Suppressor macrophage treated with lipopolysaccharide for 4 hours (primary cell): Measurements from ENCODE around the gene MAPRE2.

Experiments
- DNase-seq: peaks from one replicate; pipeline ENCODE4 v3.0.0-alpha.2; 2020

MAPRE2 gene

DNA sequence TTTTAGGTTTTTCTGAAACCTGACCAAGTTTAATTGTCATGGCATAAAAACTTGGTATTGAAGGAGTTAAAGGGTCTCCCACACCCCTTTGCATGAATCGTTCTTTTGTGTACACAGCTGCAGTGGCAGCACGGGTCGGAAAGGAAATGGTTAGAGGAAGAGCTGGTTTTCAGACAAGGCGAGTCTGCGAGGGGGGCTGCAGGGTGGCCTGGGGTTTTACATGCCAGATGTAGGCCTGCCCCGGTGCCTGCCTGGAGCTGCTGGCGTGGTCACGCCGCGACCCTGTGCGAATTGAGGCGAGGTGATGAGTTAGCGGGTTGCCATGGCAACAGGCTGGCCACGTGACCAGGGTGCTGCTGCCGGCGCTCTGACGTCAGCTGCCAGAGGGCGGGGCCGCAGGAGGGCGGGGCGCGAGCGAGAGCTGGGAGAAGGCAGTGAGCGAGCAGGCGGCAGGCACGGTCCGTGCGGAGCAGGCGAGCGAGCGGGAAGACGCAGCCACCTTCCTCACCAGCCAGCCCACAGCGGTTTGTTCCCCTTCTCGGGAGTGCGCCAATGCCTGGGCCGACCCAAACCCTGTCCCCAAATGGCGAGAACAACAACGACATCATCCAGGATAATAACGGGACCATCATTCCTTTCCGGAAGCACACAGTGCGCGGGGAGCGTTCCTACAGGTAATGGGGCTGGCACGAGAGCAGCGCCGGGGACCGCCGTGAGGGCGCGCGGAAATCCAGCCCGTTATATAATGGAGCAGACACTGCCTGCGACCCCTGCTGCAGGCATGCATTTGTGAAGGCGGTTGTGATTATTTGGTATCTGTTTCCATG is at the start of gene MAPRE2:
Gene MAPRE2 (plus strand): TSS at position 426 of the 827 bp plus-strand sequence. CDS start 127 bp downstream, at position 553.
- DNase-seq: peak; percentile 99

DNA sequence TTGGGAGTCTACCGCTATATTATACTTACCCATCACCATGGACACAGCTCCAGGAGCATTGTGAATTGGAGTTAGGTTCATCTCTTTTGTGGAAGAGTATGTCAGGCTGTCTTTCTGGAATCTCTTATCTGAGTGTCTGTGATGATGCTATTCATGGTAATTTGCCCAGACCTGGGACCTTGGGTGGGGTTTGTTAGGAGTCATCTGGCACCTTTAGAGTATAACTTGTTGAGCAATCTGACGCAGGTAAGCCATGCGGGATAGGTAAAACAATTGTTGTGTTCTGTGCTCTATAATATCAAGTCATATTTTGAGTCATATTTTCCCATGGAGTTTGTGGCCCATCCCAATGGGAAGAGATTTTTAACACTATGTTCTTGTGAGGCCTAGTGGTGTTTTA is 49.7 kb upstream of the MAPRE2 start:
- no peak for DNase-seq

DNA sequence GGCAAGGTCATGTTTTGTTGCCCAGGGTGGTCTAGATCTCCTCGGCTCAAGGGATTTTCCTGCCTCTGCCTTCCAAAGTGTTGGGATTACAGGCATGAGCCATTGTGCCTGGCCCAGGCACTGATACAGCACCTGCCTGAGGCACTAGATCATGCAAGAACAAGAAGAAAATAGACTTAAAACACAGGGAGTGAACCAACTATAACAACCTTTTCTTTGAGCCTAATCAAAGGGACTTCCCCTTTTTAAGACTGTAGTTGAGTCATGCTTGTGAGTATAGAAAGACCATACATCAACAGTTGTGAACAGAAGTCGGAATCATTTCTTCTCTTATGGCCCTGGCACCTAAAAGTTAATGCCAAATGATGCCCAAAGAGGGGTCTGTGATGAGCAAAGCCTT is 47.9 kb upstream of the MAPRE2 start:
- DNase-seq: peak; percentile 36

DNA sequence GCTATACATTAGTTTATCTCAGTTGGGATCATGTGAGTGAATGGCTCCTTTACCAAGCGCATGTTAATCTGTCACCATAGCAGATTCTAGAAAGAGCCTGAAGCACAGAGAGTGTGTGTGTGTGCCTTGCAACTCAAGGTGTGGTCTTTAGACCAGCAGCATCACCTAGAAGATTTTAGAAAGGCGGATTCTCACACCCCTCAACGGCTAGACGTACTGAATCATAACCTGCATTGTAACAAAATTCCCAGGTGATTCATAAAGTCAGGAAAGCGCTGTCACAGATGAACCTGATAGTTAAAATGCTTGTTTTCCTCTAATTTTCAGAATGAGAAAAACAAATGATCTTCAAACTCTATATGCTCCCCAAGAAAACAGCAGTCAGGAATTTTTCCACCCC is 45.5 kb upstream of the MAPRE2 start:
- no peak for DNase-seq

DNA sequence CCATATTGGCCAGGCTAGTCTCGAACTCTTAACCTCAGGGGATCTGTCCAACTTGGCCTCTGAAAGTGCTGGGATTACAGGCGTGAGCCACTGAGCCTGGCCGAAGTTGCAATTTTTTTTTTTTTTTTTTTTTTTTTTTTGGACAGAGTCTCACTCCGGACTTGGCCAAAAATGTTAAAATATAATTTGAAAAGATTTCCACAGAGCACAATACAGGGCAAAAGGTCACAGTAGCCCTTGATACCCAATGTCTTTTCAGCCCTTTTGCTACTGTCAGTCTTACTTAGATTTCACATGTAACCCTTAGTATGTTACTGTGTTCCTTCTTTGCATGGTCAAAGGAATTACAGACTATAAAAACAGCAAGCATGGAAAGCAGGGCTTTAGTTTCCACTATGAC is 42.6 kb upstream of the MAPRE2 start:
- no peak for DNase-seq

DNA sequence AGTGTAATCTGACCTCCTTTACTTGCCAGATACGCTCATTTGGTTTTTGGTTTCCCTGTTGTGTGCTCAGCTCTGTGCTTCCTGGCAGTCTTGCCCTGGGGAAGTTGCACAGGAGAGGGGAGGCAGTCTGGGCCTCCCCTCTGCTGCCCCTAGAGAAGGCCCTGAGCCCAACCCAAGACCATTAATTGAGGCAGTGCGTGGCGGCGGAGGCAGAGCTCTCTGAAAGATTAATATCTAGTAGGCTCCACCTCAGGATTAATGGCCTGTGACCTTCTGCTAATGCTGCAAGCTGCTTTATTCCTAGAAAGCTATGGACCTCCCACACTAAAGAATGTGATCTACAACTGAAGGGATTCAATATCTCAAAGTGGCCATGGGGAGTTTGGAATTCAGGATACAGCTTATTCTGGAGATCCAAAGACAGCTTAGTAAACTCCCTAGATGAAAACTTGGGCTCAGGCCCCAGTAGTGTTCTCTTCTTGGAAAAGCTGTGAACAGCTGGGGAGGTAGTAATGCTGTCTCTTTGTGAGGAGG is 41.4 kb upstream of the MAPRE2 start:
- DNase-seq: no peak

DNA sequence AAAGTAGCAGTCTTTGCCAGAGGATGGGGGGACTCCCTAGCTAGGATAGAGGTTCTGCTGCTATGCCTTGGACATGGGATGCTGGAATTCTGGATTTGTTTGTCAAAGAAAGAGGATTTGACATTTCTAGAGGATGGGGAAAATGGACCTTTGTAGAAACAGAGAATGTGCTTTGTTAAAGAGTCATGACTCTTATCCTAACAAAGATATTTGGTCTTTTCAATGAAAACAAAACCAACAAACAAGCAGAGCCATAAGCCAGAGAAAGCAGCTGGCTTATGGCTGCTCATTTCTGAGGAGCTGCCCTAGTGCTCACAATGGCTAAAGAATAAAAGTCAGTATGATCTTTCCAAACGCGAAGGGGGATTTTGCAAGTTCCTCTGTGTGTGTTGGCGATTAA is 40.8 kb upstream of the MAPRE2 start:
- no peak for DNase-seq

DNA sequence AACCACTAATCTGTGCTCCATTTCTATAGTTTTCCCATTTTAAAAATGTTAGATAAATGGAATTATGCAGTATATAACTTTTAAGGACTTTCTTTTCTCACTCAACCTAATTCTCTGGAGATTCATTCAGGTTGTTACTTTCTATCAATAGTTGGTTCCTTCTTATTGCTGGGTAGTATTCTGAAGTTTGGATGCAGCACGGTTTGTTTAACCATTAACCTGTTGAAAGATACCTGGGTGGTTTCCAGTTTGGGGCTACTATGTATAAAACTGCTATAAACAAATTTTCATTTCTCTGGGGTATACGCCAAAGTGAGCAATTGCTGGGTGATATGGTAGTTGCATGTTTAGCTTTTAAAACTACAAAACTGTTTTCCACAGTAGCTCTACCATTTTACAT is 39.1 kb upstream of the MAPRE2 start:
- DNase-seq: no peak

DNA sequence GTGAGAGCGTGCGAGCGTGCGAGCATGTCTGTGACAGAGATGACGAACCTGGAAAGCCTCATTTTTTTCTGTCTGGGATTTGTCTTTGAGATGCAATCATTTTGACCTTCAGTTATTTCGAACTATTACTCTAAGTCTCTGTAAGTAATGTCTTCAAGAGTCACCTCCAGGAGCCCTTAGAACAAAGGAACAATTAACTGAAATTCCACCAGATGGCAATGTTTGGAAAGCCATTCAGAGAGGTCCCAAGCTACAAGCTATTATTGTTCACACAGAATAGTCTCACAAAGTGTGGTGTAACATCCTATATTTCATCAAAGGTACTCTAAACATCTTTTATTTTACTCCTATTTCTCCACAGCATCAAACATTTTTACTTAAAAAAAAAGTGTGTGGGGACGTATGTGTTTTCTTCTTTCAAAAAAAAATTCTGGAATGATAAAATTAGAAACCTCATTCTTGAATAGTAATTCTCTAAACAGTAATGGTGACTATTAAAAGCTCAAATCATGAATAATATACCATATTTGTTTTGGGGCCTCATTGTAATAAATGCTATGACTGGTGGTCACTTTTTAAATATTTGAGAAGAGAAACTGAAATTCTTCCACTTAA is 35.1 kb upstream of the MAPRE2 start:
- DNase-seq: peak; percentile 71

DNA sequence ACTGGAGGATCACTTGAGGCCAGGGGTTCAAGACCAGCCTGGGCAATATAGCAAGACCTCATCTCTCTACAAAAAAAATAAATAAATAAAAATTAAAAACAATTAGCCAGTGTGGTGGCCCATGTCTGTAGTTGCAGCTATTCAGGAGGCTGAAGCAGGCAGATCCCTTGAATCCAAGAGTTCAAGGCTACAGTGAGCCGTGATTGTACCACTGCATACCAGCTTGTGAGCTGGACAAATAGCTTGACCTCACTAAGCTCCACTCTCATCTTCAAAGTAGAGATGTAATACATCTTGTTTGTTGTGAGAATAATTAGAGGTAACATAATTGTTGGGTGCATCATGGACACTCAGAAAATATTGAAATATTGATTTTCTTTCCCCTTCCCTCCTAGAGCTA is 31.1 kb upstream of the MAPRE2 start:
- no peak for DNase-seq

DNA sequence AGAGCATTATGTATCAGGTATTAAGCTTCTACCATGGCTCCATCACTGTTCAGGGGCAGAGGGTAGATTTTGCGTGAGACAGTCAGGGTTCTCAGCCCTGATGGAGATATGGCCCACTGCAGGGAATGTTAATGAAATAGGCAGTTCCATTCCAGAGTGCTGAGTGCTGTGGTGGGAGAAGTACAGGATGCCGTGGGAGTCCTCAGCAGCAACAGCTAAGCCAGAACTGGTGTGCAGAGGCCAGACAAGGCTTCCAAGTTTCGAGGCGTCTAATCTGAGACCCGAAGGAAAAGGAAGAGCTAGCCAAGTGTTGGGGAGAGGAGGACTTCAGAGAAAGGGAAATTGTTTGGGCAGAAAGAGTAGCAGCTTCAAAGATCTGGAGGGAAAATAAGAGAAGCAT is 30.2 kb upstream of the MAPRE2 start:
- no peak for DNase-seq

DNA sequence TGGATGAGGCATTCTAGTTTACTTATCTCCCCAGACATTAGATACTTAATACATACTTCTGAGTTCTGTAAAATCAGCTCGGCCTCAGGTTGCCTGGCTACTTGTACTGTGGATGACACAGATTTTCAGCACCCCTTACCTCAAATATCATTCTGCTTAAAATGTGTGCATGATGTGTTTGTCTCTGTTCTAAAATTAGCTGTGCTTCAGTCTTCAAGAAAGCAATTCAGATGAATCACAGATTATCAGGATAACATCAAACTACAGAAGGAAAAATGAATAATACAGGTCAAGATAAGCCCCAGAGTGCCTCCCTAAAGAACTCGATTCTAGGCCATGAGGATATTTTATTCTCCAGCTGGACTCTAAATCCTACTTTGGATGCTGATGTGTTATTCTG is 21.3 kb upstream of the MAPRE2 start:
- DNase-seq: no peak

DNA sequence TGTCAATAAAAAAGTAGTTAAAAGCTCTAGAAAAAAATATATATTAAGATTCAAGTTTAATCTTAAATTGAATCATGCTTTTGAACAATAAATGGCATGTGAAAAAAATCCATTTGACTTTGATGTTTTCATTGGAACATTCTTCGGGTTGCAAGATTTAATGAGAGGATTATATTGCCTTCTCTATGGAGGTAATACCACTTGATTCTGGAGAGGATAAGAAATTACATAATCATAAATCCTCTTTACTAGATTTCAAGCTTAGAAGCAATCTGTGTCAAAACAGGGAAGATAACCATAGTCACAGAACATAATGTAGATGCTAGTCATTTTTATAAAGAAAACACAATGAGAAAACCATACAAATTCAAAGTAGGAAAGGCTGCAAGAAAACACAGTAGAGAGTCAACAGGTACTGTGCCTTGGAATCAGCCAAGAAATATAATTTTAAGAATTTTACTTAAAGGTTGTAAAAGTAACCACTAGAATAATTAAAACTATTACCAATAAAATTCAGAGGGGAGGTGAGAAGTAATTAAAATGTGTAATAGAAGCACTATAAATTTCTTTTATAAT is 18.7 kb upstream of the MAPRE2 start:
- no peak for DNase-seq

DNA sequence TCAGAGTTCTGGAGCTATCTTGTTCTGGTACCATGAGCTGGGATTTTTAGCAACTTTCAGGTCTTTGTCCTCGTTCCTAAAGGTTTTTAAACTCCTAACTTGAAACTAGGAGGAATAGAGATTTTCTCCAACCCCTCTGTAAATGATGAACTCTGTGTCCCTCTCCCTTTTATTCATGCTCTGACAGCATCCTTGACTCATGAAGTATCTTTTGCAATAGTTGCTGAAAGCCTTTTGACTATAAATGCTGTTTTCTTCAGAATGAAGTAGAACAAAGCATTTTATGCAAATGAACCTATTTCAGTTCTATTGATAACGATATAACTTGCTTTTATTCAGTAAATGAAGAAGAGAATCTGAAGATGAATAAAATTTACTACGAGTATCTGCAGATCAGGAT is 17.0 kb upstream of the MAPRE2 start:
- DNase-seq: peak; percentile 24

DNA sequence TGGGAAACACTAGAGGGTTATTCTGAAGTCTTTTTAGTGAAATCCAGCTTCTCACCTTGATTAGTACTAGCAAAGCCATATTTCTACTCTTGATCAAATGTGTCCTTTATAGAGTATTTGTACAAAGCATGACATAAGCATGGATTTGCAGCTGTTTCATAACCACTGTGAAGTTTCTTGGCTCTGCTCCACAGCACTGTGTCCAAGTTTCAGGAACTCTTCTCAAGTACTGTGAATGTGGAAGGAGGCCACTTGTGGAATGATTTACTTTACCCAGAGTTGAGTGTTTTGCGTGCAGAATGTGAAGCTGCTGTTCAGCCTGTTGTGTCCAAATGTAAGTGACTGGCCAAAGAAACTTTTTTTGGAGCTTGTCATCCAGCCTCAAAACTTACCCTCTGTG is 16.2 kb upstream of the MAPRE2 start:
- peak; percentile 27 for DNase-seq

DNA sequence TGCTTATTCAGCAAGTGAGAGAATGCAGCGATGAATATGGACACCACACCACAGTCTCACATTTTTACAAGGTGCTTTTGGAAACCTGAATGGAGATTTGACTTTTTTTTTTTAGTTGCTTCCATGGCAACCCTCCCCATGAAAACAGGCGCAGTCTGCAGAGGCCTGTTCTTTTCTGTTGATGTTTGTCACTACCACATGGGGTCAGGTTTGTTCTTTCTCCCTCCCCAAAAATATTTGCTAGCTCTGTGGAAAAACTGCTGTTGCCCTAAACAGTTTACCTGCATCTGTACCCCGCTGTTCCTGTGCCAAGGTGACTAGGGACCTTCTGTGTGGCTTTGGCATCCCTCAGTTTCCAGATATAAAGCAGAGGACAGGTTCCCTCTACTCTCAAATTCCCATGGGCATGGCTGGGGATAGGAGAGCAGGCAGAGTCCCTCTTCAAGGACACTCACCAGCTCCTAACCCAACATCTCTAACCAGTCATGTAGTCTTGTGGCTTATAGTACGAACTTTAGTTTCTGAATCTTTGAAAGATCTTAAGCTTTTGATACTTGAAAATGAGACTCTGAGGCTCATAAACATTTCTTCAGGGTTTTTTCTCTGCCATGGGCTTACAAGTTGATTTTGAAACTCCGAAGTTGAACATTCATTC is 14.7 kb upstream of the MAPRE2 start:
- DNase-seq: no peak

DNA sequence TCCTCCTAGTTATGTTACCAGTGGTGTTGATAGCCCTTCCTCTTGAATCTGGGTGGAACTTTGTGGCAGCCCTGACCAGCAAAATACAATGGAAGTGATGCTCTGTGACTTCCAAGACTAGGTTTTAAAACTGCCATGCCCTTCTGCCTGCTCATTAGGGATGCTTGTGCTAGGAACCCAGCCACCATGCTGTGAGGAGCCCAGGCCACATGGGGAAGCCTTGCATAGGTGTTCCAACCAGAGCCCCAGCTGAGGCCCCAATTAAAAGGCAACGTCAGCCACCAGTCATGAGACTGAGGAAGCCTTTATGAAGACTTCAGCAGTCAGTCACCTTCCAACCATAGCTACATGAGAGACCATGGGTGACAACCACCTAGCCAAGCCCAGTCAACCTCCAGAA is 14.0 kb upstream of the MAPRE2 start:
- DNase-seq: no peak

DNA sequence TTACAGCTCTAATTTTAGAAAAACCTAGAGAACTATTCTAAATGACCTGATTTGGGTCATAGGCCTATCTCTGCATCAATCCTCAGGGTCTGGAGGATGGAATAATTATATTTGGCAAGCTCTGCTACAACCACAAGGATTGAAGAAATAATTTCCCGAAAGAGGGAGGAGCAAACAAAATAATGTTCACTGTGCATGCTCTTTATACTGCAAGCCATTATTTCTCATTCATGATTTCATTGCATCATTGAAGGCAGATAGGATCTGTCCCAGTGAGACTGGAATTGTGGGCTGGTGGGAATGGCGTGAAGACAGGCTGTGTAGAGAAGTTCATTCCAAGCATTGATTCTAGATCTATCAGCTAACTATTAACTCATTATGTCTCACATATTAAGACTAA is 12.7 kb upstream of the MAPRE2 start:
- no peak for DNase-seq

DNA sequence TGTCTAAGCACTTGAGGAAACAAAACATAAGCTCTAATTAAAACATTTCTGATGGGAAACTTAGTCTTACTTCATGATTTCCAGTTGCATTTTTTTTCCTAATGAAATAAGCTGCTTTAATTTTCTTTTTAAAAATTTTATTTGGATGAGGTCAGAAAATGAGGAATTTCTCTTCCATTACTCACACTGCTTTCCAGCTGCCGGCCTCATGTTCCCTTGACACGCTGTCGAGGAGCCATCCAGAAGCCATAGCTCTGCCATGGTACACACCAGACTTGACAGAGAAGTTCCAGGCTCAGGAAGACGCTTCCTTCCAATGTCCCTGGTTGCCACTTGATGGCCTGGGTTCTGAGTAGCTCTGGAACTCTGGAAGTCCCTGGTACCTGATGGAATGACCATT is 12.1 kb upstream of the MAPRE2 start:
- no peak for DNase-seq

DNA sequence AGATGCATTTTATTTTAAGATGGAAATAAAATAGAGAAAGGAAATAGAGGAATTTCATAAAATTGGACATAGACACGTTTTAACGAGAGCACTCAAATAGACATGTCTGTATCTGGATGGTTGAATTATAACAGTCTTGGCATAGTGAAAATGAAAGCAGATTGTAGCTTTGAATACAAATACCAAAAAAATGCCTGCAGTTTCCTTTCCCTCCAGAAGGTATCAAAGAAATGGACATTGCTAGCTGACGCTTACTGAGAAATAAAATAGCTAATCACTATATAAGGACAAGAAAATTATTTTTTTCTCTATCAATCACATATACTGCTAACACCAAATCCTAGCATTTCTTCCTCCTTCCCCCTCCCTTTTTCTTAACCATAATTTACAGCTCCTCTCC is 11.4 kb upstream of the MAPRE2 start:
- peak; percentile 61 for DNase-seq

DNA sequence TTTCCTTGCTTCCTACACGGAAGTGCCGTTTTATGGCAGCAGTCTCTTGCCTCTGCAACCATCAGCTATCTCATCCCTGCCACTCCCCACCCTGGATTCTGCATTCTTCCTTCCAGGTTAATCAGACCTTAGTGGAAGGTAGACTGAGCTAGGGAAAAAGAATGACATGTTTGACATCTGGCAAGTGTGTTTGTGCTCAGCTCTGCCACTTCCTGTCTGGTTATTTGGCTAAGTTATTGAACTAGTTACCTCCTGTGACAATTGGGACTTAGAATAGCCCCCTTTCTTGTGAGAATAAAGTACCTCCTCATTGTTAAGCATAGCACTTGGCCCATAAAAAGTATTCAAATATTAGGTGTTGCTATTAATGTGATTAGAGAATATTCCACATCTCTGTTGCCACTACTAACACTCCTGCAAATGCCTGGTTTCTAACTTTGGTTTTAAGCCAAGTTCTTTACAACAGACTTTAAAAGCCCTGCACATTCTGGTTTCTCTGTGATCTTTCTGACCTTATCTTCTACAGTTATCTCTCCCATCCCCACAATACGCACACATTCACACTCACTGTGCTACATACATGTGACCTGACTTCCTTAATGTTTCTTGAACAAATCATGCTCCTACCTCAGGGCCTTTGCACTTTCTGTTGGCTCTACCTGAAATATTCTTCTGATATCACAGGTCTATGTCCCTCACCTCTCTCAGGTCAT is 10.8 kb upstream of the MAPRE2 start:
- DNase-seq: no peak

DNA sequence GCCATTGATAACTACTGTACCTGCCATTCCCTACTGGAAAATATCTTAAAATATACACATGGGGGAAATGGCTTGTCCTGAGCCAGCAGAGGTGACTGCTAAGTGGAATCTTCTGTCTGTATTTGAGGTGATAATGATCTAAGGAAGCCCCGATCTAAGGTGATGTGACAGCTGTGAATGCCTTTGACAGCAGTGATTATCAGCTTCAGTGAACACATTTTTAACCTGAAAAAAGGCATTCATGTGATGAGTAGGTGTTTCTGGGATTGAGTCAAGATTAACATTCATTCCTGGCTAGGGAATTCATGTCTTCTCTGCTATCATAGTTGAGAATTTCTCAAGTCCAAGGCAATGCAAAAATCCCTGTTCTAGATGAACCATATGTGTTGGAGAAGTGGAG is 9.1 kb upstream of the MAPRE2 start:
- no peak for DNase-seq

DNA sequence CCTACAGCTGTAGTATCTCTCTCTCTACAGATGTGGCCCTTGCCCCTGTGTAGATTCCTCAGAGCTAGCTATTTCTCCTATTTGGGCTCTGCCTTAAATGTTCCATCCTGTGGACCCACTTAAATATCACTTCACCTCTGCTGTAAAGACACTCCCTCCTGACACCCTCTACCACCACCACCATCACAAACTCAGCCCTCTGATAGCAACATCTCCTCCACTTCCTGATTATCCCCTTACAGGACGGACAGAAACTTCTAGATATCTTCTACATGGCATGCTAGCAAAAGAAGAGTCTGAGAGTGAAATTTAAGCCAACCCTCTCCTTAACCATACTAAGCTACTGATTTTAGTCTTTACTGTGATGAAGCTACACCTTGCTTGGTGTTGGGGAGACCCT is 3.2 kb upstream of the MAPRE2 start:
- DNase-seq: no peak
